Sigmoid colon (tissue), 7 donors: ENCODE measurements around the gene LMF1. TPM values are rescaled to one million over a fixed set of nuclear protein-coding genes. Genes with fewer than 3 reads are reported as not detected.

Experiments
- DNase-seq: peaks from one replicate; pipeline ENCODE4 v3.0.0-alpha.2; 2019
- H3K27ac ChIP-seq, 4 donors: fragments of 200-600 bp; sonication (generic); one replicate each; pipeline ENCODE4 v1.5.1; 2016 to 2019; ENCODE audit warnings: mild to moderate bottlenecking in 1 of 4
- H3K27me3 ChIP-seq, 3 donors: fragments of 200-600 bp; sonication (generic); one replicate each; pipeline ENCODE4 v1.5.1; 2019; ENCODE audit warnings: mild to moderate bottlenecking in 1 of 3
- H3K36me3 ChIP-seq, 4 donors: fragments of 200-600 bp; sonication (generic); one replicate each; pipeline ENCODE4 v1.5.1; 2016 to 2019
- H3K4me1 ChIP-seq, 4 donors: fragments of 200-600 bp; sonication (generic); one replicate each; pipeline ENCODE4 v1.5.1; 2017 to 2019
- H3K4me3 ChIP-seq, 4 donors: fragments of 200-600 bp; sonication (generic); one replicate each; pipeline ENCODE4 v1.5.1; 2017 to 2019; ENCODE audit warnings: mild to moderate bottlenecking in 2 of 4, moderate library complexity in 1 of 4
- H3K9me3 ChIP-seq, 4 donors: fragments of 200-600 bp in 3 of 4; sonication (generic) in 3 of 4; one replicate each; pipeline versions ENCODE4 v1.5.1 to v1.6.1; 2013 to 2019
- EP300 ChIP-seq, 4 donors: sonication (generic); formaldehyde crosslinking; IDR thresholded peaks; one replicate each; pipeline ENCODE4 v1.6.1; 2017; ENCODE audit warnings: antibody characterized with exemption in 4 of 4
- POLR2A ChIP-seq, 2 donors: fragments of 450-650 bp; IDR thresholded peaks; one replicate each; pipeline ENCODE4 v1.6.1; 2016; ENCODE audit warnings: antibody characterized with exemption in 2 of 2, mild to moderate bottlenecking in 2 of 2, moderate library complexity in 2 of 2
- POLR2AphosphoS5 ChIP-seq, 4 donors: sonication (generic); formaldehyde crosslinking; IDR thresholded peaks; one replicate each; pipeline ENCODE4 v1.6.1; 2017; ENCODE audit warnings: antibody characterized with exemption in 4 of 4
- WGBS, 2 donors: extraction: QIAGEN DNeasy Blood & Tissue Kit; methylation state at CpG; one replicate each; pipeline ENCODE4 v1.1.7; 2013; 5-methylcytosine and 5-hydroxymethylcytosine counted together
- intact Hi-C: fragments of 100-400 bp; cut with DNase I; formaldehyde crosslinking; loops from one replicate; pipeline ENCODE4 v1.15.1; 2023
- polyA plus RNA-seq, 3 donors: library from polyadenylated mRNA; stranded (reverse); fragments of 200-250 nt; gene quantifications; one replicate each; pipeline ENCODE4 v1.2.3, GENCODE V29; 2013
- total RNA-seq, 4 donors: library from RNA; depleted of rRNA; stranded (reverse); fragments of >200 nt; gene quantifications; one replicate each; pipeline ENCODE4 v1.1.0, GENCODE V29; 2016
- TF ChIP-seq, protein P1 (sequence below), 4 experiments: fragments of 450-650 bp in 3 of 4; fragments of 200-600 bp in 1 of 4; IDR thresholded peaks; one replicate each; pipeline ENCODE4 v1.5.1; 2016 to 2019; ENCODE audit warnings: antibody characterized with exemption in 4 of 4, mild to moderate bottlenecking in 3 of 4, moderate library complexity in 2 of 4
- donor health status: healthy with polysubstance abuse.
- donor health status: Bipolar disorder and iron deficiency.
- donor health status: healthy.

LMF1 gene
- total and polyA plus RNA-seq, 7 donors, result 1.2 to 34.1 (median 19.9) TPM

DNA sequence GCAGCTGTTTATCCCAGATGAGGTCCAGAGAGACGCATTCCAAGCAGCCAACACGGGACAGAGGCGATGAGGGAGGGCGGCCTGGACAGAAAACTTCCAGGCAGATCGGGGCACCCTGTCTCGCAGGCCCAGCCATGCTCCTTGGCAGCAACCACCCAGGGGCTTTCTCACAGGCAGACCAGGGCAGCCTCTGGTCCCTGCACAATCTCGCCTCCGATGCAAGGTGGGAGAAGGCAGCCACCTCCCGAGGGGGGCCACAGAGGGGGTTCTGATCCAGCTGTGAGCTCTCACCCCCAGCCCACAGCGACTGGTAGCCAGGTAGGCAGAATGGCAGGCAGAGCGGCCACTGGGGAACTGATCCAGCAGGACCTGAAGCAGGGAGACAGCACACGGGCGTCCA, 48.7 kb downstream of the LMF1 start:
- Histone ChIP-seq H3K4me1 (peaks cover 0 to 23% (median 18%) of the 10 kb centered on the region in 4 donors), H3K27me3 (no peaks in the 10 kb centered on the region), H3K36me3 (peaks cover 0 to 7% (median 0%) of the 10 kb centered on the region in 4 donors), H3K27ac (no peak overlapping the region), H3K9me3 (no peaks in the 10 kb centered on the region), H3K4me3 (no peak overlapping the region)
- no peak for TF ChIP-seq EP300 (IDR thresholded peaks at IDR 0.05)
- no peak for TF ChIP-seq POLR2A (IDR thresholded peaks at IDR 0.05)
- TF ChIP-seq POLR2AphosphoS5 (IDR thresholded peaks at IDR 0.05), result no peak
- TF ChIP-seq, protein P1, sequence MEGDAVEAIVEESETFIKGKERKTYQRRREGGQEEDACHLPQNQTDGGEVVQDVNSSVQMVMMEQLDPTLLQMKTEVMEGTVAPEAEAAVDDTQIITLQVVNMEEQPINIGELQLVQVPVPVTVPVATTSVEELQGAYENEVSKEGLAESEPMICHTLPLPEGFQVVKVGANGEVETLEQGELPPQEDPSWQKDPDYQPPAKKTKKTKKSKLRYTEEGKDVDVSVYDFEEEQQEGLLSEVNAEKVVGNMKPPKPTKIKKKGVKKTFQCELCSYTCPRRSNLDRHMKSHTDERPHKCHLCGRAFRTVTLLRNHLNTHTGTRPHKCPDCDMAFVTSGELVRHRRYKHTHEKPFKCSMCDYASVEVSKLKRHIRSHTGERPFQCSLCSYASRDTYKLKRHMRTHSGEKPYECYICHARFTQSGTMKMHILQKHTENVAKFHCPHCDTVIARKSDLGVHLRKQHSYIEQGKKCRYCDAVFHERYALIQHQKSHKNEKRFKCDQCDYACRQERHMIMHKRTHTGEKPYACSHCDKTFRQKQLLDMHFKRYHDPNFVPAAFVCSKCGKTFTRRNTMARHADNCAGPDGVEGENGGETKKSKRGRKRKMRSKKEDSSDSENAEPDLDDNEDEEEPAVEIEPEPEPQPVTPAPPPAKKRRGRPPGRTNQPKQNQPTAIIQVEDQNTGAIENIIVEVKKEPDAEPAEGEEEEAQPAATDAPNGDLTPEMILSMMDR (IDR thresholded peaks at IDR 0.05), result no peak
- 92 to 97% methylated on average over 13 of the region's 13 CpGs for WGBS, 2 donors
- no peak for DNase-seq
- intact Hi-C loops, result no loop called here

DNA sequence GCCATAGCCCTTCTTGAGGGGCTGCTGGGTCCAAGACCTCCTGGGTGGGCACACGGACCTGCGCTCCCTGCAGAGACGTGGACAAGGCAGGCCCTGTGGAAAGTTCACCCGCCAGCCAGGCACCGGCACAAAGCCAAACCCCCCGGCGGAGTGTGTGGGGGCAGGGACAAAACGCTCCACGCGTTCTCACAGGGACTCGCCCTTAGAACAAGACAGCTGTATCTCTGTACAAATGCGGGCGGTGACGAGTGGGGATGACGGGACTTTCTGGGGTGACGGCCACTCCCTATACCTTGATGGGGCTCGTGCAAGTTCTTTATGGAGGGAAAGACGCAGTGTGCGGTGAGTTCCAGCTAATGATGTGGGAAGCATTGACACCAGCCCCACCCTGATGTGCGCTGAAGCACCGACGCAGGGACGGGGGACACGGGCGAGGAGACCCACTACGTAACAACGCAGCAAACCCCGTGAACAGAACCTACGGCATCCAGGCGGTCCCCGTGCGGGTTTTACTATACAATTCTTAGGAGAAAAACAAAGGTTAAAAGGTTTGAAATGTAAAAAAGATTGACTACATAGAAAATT, 49.4 kb downstream of the LMF1 start:
- H3K9me3 ChIP-seq, result no peaks in the 10 kb centered on the region
- TF ChIP-seq POLR2A (IDR thresholded peaks at IDR 0.05) (no peak), EP300 (IDR thresholded peaks at IDR 0.05) (no peak)
- TF ChIP-seq, protein P1 (IDR thresholded peaks at IDR 0.05), result no peak
- no peaks in the 10 kb centered on the region for H3K27me3 ChIP-seq
- intact Hi-C loops, result no loop called here
- no peak overlapping the region for H3K4me3 ChIP-seq
- H3K27ac ChIP-seq, result peak overlapping the region; percentile 65 to 73 (median 68)
- WGBS, 2 donors, result 89 to 97% methylated on average over 32 of the region's 32 CpGs
- no peak for DNase-seq
- peaks cover 0 to 7% (median 0%) of the 10 kb centered on the region in 4 donors for H3K36me3 ChIP-seq
- H3K4me1 ChIP-seq, result peaks cover 0 to 23% (median 18%) of the 10 kb centered on the region in 4 donors

DNA sequence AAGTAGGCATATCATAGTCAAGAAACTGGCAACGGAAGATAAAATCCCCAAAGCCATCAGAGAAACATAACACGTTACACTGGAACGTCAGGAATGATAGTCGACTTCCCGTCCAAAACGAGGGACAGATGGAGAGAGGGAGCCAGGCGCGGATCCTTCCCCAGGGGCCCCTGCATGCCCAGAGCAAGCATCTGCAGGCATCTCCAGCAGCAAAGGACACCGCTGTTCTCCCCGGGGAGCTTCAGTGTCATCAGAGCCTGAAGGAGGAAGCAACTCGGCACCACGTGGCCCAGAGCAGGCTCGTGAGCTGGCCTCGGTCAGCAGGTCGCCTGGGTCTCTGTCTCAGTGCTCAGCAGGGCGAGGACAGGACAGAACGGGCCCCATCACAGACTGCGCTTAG, 50.1 kb downstream of the LMF1 start:
- DNase-seq, result no peak
- H3K27ac ChIP-seq, result peak overlapping the region; percentile 65 to 73 (median 68)
- H3K27me3 ChIP-seq, result no peaks in the 10 kb centered on the region
- peaks cover 0 to 23% (median 18%) of the 10 kb centered on the region in 4 donors for H3K4me1 ChIP-seq
- intact Hi-C loops, result no loop called here
- no peak overlapping the region for H3K4me3 ChIP-seq
- H3K9me3 ChIP-seq, result no peaks in the 10 kb centered on the region
- H3K36me3 ChIP-seq, result peaks cover 0 to 7% (median 0%) of the 10 kb centered on the region in 4 donors
- WGBS, 2 donors, result 74 to 87% methylated on average over 18 of the region's 18 CpGs
- no peak for TF ChIP-seq POLR2AphosphoS5 (IDR thresholded peaks at IDR 0.05)
- TF ChIP-seq POLR2A (IDR thresholded peaks at IDR 0.05), result no peak

DNA sequence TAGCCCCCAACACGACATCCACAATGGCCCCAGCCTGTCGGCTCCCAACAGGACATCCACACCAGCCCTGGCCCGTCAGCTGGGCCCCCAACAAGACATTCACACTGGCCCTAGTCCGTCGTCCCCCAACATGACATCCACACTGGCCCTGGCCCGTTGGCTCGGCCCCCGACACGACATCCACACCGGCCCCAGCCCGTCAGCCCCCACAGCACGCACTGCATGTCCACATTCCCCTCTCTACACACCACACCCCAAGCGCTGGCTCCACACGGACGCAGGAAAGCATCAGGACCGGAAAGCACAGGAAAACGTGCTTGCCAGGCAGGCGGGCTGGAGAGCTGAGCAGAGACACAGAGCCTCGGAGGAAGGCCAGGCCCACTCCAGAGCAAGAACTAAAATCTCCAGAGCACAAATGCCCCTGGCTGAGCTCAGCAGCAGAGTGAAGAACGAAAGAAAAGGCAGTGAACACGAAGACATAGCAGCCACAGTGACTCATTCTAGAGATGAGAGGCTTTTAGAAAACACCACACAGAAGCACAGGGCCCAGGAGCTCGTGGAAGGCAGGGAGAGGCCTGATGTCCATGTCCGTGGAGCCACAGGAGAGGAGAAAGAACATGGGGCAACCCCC, 50.6 kb downstream of the LMF1 start:
- Histone ChIP-seq H3K9me3 (no peaks in the 10 kb centered on the region), H3K27ac (peak overlapping the region; percentile 65 to 73 (median 68)), H3K36me3 (peaks cover 0 to 7% (median 0%) of the 10 kb centered on the region in 4 donors), H3K4me1 (peaks cover 0 to 23% (median 18%) of the 10 kb centered on the region in 4 donors), H3K4me3 (no peak overlapping the region), H3K27me3 (no peaks in the 10 kb centered on the region)
- intact Hi-C loops, result no loop called here
- TF ChIP-seq EP300 (IDR thresholded peaks at IDR 0.05) (no peak), POLR2AphosphoS5 (IDR thresholded peaks at IDR 0.05) (no peak), POLR2A (IDR thresholded peaks at IDR 0.05) (no peak)
- TF ChIP-seq, protein P1 (IDR thresholded peaks at IDR 0.05), result no peak
- WGBS, 2 donors, result 79 to 92% methylated on average over 23 of the region's 23 CpGs
- DNase-seq, result peak; percentile 77

DNA sequence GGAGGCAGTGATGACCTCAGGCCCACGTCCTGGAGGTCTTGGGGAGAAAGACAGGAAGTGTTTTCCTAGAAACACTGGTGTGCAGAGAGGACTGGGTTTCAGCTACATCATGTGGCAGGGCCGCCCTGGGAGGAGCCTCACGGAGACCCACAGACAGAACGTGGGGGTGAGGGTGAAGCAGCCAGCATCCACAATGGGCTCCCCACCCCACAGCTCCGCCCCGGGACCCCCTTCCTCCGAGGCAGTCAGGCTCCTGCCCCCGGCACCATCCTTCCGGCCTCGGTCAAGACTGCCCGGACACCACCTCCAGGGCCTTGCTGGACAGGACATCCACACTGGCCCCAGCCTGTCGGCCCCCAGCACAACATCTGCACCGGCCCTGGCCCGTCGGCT, 51.1 kb downstream of the LMF1 start:
- H3K4me3 ChIP-seq, result no peak overlapping the region
- intact Hi-C loops, result no loop called here
- TF ChIP-seq POLR2A (IDR thresholded peaks at IDR 0.05) (no peak), POLR2AphosphoS5 (IDR thresholded peaks at IDR 0.05) (no peak), EP300 (IDR thresholded peaks at IDR 0.05) (no peak)
- TF ChIP-seq, protein P1 (IDR thresholded peaks at IDR 0.05), result no peak
- no peaks in the 10 kb centered on the region for H3K9me3 ChIP-seq
- peaks cover 0 to 7% (median 0%) of the 10 kb centered on the region in 4 donors for H3K36me3 ChIP-seq
- 95% methylated on average over 15 of the region's 15 CpGs for WGBS, 2 donors
- H3K4me1 ChIP-seq, result peaks cover 0 to 23% (median 18%) of the 10 kb centered on the region in 4 donors
- no peak for DNase-seq
- H3K27me3 ChIP-seq, result no peaks in the 10 kb centered on the region
- H3K27ac ChIP-seq, result peak overlapping the region; percentile 65 to 73 (median 68)
